GM12864 (cell line): ENCODE results near the gene CDH12.

Experiments used
- DNase-seq: peaks from one replicate; pipeline ENCODE4 v3.0.0-alpha.2; 2011; ENCODE audit warnings: low read depth
- H3K4me3 ChIP-seq: 2 replicates; pipeline ENCODE4 v1.5.1; 2011; ENCODE audit warnings: mild to moderate bottlenecking, low read depth, low read length, control low read depth
- TF ChIP-seq, protein P1 (sequence below): IDR thresholded peaks from 2 replicates; pipeline ENCODE4 v1.5.1; 2011; ENCODE audit warnings: low read depth, mild to moderate bottlenecking, moderate library complexity, low read length, control low read depth, inconsistent platforms; ENCODE audit errors: missing control alignments

Gene CDH12

DNA sequence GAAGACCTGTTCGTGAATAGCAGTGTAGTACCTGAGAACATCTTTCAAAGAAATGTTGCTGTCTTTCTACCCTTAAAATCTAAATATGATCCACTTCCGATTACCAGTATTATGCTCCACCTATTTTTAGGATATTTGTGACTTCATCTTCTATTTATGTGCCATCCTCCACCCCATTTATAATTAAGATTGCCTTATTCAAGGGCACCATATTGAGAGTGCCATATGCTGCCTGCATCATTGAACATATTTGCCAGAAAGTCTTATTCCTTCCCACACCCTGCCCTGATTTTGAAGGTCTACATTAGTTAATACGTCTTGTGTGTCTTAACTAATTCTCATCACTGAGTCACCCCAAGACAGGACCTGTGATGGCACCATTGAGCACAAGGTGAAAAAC, 1076.7 kb downstream of the CDH12 start:
- no peak overlapping the region for H3K4me3 ChIP-seq
- TF ChIP-seq, protein P1, sequence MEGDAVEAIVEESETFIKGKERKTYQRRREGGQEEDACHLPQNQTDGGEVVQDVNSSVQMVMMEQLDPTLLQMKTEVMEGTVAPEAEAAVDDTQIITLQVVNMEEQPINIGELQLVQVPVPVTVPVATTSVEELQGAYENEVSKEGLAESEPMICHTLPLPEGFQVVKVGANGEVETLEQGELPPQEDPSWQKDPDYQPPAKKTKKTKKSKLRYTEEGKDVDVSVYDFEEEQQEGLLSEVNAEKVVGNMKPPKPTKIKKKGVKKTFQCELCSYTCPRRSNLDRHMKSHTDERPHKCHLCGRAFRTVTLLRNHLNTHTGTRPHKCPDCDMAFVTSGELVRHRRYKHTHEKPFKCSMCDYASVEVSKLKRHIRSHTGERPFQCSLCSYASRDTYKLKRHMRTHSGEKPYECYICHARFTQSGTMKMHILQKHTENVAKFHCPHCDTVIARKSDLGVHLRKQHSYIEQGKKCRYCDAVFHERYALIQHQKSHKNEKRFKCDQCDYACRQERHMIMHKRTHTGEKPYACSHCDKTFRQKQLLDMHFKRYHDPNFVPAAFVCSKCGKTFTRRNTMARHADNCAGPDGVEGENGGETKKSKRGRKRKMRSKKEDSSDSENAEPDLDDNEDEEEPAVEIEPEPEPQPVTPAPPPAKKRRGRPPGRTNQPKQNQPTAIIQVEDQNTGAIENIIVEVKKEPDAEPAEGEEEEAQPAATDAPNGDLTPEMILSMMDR: no peak
- DNase-seq: no peak

DNA sequence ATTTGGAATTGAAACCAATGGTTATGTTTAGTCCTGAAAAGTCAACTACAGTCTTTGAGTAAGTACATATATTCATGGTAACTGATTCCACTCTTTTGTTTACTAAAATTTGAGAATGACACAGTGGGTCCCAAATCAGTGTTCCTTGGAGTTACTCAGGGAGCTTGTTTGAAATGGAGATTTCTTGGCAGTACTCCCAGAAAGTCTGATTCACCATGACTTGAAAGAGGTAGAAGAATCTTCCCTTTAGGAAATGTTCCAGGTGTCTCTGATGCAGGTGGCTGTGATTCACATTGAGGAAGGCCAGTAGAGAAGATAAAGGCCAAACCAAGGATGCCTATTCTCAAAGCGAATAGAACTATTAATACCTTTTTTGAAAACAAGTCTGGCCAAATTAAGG, 1078.3 kb downstream of the CDH12 start:
- TF ChIP-seq, protein P1: no peak
- H3K4me3 ChIP-seq: no peak overlapping the region
- DNase-seq: no peak

DNA sequence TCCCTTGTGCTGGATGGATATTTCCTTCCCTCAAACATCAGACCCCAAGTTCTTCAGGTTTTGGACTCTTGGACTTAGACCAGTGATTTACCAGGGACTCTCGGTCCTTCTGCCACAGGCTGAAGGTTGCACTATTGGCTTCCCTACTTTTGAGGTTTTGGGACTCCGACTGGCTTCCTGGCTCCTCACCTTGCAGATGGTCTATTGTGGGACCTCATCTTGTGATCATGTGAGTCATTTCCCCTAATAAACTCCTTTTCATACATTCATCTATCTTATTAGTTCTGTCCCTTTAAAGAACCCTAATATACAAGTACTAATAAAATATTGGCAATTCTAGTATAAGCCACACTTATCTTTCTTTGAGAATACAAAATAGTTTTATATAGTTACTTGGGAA, 1078.9 kb downstream of the CDH12 start:
- no peak for DNase-seq
- no peak overlapping the region for H3K4me3 ChIP-seq
- TF ChIP-seq, protein P1: no peak

DNA sequence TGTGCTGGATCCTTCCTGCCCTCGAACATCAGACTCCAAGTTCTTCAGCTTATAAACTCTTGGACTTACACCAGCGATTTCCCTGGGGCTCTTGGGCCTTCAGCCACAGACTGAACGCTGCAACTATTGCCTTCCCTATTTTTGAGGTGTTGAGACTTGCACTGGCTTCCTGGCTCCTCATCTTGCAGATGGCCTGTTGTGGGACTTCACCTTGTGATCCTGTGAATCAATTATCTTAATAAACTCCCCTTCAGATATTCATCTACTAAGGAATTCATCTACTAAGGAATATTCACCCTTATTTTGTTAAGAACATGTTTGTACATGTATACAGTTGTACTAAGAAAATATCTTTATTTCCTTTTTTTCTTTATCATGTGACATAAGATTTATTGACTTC, 1079.7 kb downstream of the CDH12 start:
- TF ChIP-seq, protein P1: no peak
- no peak for DNase-seq
- no peak overlapping the region for H3K4me3 ChIP-seq

DNA sequence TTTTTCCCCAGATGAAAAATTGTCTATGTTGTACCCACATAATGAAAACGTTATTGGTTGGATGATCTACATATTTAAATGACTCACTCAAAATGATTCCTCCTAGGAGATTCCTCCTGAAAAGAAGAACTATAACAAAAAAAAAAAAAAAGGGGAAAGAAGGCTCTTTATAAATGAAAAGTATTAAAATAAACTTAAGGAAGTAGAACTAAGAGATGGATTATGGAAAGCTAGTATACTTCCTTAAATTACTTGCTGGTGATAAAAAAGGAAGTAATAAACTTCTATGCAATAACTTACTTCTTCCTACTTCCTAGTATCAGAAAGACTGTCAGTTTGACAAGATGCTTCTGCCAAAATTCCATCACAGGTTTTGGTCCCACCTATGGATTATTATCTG, 1087.7 kb downstream of the CDH12 start:
- no peak overlapping the region for H3K4me3 ChIP-seq
- TF ChIP-seq, protein P1: no peak
- no peak for DNase-seq

DNA sequence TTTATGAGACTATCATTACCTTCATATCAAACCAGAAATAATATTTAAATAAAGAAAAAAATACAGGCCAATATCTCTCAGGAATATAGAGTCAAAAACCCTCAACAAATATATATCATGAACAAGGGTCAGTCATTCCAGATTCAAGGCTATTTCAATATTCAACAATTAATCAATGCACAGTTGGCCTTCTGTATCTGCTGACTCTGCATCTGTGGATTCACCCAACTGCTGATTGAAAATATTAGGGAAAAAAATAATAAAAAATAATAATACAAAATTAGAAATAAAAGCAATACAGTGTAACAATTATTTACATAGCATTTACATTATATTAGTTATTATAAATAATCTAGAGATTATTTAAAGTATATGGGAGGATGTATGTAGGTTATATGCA, 1114.0 kb downstream of the CDH12 start:
- TF ChIP-seq, protein P1: no peak
- no peak overlapping the region for H3K4me3 ChIP-seq
- no peak for DNase-seq

DNA sequence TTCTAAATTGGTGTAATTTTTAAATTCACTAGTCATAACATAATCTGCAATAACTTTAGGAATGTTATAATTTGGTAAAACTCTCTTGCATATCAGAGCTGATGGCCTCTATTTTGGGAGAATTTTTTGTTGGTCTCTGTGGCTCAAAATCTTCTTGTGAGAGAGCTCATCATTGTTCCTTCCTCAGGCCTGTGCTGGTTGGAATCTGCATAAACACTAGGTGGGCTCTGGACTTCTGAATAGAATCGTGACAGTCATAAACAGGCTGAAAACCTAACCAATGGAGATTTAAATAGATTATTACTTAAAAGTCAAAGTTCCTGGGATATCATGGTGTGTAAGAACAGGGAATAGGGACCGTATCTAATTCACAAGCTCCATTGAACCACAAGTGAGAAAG, 1129.6 kb downstream of the CDH12 start:
- no peak overlapping the region for H3K4me3 ChIP-seq
- TF ChIP-seq, protein P1: no peak
- DNase-seq: no peak
